HG03521 (cell line): ENCODE data around the gene PPP2R2B.

ENCODE experiments used
- ATAC-seq: cut with Tn5 transposase; IDR thresholded peaks from one replicate; pipeline ENCODE4 v1.9.1; 2021; ENCODE audit warnings: mild to moderate bottlenecking, moderate library complexity; ENCODE audit not compliant: unreplicated experiment

Gene PPP2R2B

DNA sequence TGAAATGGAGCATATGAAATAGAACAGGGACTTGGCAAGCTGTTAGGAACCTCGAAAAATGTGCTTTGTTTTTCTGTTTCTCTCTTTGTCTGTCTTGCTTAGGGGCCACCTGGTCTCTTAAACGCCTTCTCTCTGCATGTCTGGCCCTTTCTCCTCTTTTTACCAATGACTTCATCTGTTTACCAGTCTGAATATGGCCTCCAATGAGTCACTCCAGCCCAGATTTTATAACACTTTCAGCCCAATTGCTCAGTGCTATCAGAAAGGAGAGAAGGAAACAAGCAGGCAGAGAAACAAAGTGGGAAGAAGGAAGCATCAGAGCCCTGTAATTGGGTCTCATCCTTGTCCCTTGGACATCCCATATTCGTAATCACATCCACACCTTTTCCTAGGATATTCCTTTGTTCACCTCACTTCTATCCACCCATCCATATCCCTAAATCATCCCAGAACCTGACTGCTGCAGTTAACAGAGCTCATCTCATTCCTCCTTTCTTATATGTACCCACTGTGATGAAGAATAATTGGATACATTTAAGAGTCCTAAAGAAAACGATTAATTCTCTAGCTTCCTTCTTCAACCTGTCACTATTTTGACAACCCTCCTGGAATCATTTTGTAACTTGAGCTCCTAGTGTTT, 210.8 kb downstream of the PPP2R2B start:
- no peak for ATAC-seq

DNA sequence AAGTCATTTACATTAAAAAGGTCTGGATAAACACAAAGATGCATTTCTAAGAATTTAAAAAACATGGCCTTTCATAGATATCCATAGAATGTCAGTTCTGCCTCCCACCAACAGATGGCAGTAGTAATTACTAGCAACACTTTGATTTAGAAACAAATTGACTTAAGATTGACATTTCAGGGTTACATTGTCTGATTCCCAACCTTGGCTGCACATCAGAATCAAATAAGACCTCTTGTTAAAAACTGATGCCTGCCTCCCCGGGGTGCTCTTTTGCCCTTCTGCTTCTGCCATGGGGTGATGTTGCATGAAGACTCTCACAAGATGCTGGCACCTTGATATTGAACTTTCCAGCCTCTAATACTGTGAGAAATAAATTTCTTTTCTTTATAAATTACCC, 216.3 kb downstream of the PPP2R2B start:
- ATAC-seq: no peak

DNA sequence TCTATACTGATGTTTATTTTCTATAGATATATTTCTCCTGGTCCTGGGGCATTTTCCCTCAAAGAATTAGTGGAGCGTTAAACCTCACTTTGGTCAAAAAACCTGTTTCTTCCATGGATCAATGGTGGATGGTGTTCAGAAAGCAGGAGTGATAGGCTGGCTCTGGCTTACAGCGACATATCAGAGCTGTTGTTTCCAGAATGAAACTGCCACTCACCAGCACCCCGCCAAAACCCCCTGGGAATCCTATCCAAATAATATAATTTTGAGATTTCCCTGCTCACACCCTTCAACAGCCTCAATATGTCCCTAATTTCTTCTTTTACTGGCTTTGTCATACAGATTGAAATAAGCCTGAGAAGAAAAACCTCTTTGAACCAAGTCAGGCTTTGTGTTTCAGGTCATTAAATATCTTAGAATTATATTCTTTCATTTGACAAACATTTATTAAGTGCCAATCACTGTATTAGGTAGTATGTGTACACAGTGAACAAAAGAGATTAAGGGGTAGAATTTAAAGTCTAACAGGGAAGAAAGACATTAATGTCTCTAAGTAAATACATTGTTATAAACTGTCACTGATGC, 218.1 kb downstream of the PPP2R2B start:
- no peak for ATAC-seq

DNA sequence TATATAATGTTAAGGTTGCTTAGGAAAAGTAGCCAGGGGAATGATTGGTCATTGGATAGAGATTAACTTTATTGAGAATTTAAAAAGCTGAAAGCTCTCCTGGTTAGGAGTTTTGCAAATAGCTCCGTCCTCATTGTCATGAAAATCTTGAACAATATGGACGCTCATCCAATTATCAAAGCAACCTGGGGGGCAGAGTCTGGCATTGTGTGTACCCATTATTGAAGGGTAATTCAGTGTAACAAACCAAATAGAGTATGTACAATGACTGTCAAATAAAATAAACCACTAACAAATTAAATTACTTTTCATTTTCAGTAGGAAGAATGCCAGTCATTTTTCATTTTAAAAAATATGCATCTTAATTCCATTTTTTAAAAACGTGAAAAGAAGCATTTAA, 218.6 kb downstream of the PPP2R2B start:
- no peak for ATAC-seq

DNA sequence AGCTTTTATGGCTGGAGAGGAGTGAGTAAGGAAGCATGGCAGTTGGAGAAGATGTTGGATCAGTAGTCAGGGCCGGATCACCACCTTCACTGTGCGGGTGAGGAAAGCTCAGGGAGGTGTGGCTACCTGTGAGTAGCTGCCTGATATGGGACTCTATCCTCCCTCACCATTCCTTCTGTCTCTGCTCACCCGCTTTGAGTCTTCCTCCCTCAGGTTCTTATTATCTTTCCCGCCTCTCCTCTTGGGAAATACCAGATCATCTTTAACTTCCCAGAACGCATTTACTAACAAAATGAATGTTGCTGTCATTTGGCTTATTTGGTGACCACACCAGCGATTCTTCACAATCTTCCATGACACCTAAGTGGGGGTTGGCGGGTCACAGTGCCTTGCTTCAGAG, 221.9 kb downstream of the PPP2R2B start:
- ATAC-seq: no peak

DNA sequence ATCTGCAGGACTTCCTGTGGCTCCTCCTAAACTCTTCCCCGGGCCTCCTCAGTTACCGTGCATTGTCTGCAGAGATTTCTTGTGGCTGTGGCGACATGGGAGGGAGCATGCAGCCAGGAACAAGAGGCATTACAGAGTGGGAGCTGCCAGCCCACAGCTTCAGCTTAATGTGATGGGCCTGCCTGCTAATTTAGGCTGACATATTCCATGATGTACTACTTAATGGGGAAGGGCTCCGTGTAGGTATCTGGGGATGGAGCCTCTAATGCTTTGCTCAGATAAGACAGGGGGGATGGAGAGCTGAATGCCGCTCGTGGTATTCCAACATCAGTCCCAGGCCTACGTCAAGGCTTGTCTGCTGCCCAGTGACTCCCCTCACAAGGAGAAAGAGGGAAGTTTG, 225.0 kb downstream of the PPP2R2B start:
- no peak for ATAC-seq

DNA sequence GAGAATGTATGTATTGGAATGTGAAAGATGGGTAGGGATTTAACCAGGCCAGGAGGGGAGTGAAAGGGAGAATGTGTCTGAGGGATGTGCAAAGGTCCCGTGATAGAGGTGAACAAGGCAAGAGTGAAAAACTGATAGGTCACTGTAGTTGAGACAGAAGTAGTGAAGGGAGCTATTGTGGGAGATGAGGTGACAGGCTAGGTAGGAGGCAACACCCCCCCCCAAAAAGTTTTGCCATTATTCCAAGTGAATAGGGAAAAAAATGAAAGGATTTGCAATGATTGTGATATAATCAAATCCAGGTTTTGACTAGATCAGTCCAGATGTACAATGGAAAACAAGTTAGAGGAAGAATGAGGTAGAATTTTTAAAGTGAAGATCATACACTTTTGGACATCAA, 226.0 kb downstream of the PPP2R2B start:
- no peak for ATAC-seq

DNA sequence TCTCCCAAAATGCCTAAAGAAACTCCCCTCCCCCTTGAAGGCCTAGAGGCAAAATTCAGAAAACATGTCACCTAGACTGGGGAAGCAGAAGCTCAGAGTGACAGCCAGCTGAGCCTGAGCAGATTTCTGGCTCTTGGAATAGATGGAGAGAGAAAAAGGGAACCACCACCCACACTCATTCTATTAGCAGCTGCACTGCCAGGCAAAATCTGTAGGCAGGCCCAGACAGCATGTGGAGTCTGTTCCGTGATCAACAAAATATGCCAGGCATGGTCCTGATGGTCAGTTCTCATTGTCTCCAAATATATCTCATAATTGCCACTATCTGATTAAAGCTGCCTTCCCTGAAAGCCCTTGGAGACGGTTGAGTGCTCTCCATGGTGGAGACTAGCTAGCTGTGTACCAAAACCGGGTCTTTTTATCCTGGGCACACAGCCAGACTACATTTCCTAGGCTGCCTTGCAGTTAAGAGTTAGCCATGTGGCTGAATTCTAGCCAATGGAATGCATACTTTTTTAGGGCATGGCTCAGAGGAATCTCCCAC, 230.8 kb downstream of the PPP2R2B start:
- ATAC-seq: no peak

DNA sequence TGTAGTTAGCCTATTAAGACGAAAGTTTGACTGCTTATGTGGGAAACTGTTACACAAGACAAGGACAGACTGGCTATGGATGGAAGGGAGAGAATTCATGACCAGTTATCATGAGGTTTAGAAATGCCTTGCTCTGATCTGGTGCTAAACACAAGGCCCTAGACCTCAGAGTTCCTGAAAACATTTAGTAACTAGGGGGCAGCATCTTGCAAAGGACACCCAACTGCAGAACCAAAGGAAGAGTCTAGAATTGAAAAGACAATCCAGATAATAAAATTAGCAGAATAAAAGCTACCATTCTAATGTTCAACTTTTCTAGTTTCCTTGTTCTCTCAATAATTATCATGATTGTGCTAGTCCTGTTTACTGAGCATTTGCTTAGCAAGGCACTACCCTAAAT, 232.1 kb downstream of the PPP2R2B start:
- ATAC-seq: no peak

DNA sequence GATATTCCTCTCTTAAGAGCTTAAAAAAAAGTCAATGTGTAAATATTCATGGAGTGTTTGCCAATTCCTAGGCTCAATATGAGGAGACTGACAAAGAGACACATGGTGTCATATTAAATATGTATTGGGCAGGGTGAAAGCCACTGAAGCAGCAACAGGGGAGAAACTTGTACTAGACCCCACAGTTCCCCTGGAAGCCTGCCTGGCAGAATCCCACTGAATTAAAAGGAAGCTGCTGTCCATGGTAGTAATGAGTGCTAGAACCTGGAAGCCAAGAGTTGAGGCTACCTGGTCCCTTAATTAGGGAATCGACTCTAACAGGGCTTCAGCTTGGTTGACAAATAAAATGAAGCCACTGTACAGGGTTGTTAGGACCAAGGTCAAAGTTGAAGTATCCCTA, 233.2 kb downstream of the PPP2R2B start:
- no peak for ATAC-seq

DNA sequence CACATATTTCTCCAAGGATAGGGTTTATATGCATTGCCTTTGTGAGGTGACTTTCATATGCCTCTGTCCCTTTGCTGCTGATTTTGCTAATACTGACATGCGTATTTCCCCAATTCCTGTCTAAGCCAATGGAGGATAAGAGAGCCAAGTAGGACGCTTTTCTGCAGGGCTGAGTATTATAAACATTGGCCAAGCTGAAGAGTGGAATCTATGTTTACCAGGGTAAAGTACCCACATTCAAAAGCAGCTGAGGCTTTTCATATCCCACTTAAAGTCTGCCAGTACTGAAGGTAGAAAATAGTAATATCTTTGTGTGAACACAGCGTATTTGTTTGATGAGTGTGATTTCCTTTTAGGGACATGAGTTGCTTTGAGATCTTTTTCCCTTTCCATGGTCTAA, 233.7 kb downstream of the PPP2R2B start:
- ATAC-seq: no peak

DNA sequence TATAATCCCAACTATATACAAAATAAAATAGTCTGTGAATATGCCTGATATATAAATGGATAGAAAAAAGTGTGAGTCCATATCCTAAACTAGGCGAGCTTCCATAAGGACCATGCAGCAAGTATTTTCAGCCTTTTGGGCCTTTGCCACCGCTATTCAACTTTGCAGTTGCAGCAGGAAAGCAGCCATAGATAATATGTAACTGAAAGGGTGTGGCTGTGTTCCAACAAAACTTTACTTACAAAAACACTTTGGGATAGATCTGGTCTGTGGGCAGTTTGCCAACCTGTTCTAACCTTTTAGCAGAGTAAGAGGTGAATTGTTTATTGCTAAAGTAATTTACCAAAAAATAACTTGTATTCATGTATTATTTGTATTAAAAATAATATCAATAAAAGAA, 234.8 kb downstream of the PPP2R2B start:
- ATAC-seq: no peak

DNA sequence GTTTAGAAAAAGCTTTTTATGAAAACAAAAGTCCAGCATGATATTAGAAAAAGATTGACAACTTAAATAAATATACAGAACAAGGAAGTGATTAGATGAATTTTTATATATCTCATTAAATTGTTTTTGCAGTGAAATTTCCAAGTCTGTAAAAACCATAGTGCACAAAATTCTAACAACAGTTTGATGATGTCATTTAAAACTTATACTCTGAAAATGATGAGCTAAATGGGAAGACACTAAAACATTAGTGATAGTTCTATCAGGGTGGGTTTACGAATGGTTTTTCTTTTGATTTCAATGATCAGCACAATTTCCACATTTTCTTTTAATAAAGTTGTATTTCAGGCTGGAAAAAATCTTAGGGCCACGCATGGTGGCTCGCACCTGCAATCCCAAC, 236.1 kb downstream of the PPP2R2B start:
- ATAC-seq: no peak

DNA sequence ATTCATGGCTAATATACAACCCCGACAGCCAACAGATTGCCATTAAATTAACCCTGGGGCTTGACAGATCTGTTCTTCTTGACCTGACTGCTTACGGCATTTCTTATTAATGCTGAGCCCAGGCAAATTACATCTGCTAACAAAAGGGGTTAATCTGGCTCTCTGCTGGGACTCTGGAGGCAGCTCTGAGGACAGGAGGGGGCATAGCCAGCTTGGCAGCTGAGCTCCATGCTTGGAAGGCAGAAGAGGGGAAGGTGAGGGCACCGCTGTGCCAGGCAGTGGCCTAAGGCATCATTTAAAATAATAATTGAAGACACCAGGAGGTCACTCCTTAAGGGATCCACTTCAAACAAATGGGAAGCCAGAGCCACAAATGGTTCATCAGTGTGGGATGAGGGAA, 236.6 kb downstream of the PPP2R2B start:
- no peak for ATAC-seq

DNA sequence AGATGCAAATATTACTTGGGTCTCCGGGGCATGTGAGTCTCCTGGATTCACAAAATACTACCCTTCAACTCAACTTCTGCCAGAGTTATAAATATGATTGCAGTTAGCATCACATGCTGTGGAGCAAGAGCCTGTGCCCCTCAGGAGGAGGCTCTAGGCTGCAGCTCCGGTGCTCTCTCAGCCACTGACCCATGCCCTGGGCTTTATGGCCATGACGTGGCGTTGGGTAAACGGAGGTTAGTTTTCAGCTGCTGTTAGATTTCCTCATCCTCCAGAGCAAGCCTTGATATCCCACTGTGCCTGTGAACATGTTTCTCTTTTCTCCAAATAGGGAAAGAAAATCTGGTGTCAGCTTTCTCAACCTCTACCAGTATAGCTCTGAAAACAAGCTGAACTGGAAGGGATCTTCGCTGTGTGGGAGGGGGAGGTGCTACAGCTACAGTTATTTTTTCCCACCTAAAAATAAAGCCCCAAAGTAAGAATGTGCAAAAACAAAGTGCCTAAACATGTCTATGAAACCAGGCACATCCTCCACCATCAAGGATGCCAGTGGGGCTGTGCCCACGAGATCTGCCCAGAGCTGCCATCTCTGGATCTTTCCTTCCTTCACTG, 238.2 kb downstream of the PPP2R2B start:
- no peak for ATAC-seq

DNA sequence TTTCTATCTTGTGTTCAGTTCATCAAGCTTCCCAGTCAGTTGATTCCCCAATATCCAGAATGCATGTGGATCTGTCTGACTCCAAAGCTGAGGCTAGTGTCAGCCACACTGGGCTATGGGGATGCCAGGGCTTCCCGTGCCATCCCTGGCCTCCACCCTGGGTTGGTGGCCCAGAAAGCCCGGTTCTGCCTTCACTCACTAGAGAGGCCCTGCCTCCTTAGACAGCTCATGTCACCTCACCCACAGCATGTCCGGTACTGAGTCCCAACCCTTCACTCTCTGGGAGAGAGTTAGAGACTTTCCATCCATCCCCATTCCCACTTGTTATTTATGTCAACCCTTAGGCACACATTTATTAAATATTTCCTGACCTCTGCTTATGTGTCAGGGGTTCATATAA, 243.1 kb downstream of the PPP2R2B start:
- no peak for ATAC-seq

DNA sequence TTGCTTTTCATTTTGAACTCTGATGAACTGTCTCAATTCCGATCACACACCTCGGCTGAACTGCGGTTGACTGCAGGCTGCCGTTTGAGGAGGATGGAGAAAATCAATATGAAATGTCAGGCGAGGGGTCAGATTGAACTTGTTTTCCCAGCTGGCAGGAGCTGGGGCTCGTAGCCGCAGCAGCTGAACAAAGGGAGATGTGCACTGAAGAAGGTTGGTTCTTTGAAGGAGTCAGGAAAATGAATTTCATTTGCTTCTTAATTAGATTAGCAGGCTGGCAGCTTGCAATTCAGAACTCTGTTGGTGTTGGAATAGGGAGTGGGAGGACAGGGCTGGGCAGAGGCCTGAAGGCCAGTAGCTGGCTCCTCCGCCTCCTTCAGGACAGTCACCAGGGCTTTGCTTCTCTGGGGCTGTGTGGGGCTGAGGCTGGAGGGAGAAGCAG, 245.2 kb downstream of the PPP2R2B start:
- no peak for ATAC-seq

DNA sequence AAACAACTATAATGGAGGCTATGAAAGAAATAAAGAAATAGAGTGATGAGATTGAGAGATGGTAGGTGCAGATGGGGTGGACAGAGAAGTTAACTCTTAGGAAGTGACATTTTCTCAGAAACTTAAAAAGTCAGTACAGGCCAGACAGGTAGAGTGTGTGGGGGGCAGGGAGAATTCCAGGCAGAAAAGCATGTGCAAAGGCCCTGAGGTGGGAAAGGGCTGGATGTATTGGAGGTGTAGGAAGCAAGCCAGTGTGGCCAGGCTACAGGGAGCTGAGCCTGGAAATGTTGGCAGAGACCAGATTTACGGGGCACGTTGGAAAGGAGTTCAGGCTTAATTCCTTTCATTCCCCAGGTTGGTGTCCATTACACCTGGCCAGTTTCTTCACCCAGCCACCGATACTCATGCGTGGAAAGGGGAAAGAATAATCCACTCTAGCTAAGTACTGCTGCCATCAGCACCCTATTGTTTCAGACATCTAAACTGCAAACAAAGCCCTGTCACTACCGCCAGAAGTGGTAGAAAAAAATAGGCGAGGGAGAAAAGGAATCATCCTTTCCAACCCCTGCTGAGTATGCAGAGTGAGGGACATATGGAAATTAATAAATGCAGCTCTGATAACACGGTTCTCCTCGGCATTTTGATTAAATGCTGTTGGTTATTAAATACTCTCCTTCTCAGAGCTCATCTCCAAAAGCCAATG, 245.8 kb downstream of the PPP2R2B start:
- ATAC-seq: no peak

DNA sequence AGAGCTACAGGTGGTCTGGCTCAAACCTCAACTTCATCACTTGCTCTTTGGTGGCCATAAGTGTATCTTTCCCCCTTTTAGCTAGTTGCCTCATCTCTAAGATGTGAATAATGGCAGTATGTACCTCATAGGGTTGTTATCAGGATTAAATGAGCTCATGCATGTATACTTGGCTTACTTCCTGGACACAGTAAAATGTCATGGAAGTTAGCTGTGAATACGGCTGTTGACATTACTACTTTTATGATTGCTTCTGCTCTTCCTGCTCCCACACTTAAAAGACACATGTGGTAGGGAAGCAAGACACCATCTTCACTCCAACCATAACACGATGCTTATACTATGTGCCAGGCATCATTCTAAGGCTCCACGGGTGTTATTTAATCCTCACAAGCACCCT, 248.1 kb downstream of the PPP2R2B start:
- ATAC-seq: no peak

DNA sequence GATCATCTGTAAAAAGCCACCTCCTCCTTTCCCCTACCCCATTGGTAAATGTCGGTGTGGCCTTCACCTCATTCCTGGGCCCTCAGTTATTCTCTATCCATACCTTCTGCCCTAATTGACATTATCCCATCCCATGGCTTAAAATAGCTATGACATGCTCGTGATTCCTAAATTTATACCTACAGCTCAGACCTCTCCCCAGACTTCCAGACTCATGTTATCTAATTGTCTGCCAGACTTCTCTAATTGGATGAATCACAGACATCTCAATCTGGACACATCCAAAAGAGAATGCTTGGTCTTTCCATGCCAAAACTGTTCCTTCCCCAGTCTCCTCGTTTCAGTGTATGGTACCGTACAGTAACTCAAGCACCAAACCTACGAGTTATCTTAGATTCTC, 249.6 kb downstream of the PPP2R2B start:
- no peak for ATAC-seq

DNA sequence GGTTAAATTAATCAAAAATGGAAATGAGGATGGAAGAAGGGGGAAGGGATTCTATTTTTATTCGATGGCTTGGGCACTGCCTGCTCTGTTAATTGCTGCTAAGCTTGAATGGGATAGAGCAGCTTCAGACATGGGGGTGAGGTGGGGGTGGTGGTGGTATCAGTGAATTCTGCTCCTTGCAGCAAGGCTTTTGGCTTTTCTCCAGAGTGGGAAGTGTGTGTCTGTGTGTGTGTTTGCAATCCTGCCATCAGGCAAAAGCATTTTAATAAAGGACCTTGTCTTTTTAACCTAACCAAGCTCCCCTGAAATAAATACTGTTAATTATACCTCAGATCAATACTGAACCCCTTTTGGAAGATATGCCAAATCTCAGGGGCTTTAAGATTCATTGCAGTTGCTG, 251.6 kb downstream of the PPP2R2B start:
- no peak for ATAC-seq

DNA sequence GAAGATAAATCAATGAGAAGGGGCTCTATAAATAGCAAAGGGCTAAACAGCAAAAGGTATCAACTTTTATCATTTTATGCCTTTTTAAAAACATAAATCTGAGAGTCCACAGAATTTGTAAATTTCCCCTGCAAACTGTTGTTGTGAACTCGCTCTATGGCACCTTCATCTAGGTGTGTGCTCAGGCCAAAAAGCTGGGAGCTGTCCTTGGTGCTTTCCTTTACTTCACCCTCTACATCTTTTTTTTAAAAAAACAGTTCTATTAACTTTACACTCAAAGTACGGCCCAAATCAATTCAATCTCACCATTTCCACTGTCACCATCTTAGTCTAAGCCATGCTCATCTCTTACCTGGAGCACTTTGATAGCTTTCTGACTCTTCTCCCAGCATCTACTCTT, 254.4 kb downstream of the PPP2R2B start:
- ATAC-seq: no peak
